HG03103 (cell line): ENCODE results near the gene METTL13.

ENCODE experiments used
- ATAC-seq: cut with Tn5 transposase; IDR thresholded peaks from one replicate; pipeline ENCODE4 v1.9.1; 2021; ENCODE audit warnings: low read depth; ENCODE audit not compliant: unreplicated experiment

The METTL13 gene

DNA sequence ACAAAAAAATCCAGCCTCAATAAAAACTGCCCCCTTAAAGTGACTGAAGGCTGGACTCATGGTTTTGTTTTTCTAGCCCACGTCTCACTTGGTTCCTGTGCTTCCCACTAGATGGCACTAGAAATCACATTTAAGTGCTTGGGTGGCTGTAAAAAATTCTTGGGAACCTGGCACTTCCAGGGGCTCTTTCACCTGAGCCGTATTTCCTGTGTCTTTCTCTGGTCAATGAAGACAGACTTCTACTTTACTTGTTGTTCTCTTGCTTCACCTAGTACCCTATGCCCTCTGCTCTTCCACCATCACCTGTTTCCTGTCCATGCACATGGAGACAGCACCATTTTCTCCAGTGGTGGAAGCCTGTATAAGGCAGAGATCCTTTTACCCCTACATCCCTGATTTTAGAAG lies 20.0 kb downstream of the METTL13 start:
- no peak for ATAC-seq

DNA sequence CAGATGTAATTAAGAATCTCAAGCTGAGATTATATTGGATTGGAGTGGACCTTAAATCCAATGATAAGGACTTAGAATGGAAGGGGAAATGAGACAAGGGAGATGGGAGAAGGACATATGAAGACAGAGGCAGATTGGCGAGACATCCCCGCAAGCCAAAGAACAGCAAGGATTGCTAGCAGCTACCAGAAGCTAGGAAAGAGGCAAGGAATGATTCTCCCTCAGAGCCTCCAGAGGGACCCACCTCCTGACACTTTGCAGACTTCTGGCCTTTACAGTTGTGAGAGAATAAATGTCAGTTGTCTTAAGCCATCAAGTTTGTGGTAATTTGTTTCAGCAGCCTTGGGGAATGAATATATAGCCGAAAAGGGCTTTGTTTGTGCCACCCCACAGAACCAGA lies 20.7 kb downstream of the METTL13 start:
- ATAC-seq: no peak

DNA sequence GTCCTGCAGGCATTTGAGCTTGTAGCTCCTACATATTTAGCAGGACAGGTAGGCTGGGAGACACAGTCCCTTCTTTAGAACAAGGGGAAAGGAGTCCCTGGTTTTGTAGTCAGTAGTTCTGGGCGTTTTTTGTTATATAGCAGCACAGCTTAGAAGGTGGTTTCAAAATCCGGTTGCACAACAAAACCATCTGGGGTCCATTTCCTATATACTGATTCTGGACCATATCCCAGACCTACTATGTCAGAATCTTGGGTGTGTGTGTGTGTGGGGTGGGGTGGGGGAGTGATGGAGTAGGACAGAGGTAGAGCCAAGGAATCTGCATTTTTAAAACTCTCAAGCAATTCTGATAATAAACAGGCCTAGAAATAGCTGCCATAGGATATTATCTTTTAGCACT lies 21.6 kb downstream of the METTL13 start:
- ATAC-seq: no peak

DNA sequence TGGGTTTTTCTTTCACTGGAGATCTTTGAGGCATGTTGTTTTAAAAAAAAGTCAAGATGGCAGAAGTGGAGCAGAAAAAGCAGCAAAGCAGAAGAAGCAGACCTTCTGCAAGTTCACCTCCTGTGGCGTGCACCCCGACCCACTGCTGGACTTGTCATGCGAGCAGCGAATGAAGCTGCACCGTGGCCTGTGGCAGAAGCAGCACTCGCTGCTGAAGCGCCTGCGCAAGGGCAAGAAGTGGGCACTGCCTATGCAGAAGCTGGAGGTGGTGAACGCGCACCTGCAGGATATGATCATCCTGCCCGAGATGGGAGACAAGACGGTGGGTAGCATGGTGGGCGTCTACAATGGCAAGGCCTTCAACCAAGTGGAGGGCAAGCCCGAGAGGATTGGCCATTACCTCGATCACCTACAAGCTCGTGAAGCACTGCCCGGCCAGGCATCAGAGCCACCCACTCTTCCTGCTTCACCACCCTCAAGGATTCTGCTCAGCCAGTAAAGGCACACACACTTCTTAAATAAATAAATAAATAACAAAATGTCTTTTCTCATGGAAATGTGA lies 22.1 kb downstream of the METTL13 start:
- no peak for ATAC-seq

DNA sequence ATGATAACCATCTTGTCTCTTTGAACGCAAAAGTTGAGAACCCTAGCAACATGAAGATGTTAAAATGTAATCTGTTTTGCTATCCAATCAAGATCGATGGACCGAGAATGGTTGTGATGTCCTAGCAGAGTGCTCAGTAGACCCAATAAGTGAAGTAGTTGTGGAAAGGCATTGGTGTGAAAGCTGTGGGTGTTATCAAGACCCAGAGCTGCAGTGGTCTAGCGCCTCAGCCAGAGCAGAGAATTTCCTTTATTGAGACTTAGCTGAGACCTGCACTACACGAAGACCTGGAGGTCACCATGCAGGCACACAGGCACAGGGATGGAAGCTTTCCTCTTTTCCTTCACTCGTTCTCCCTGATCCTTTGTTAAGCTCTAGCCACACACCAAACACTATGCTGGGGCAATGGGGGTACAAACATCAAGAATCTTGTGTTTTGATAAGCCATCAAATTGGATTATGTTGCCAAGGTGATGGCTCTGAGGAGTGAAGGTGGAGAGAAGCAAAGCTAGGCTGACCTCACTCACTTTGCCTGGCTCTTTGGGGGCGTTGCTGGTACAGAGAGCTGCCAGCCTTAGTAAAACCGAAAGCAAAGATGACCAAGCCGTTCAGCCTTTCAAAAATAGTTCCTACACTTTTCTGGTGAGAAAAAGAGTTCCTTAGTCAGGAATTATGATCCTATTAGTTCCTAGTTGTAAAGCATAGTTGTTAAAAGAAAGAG lies 24.1 kb downstream of the METTL13 start:
- ATAC-seq: peak; percentile 65

DNA sequence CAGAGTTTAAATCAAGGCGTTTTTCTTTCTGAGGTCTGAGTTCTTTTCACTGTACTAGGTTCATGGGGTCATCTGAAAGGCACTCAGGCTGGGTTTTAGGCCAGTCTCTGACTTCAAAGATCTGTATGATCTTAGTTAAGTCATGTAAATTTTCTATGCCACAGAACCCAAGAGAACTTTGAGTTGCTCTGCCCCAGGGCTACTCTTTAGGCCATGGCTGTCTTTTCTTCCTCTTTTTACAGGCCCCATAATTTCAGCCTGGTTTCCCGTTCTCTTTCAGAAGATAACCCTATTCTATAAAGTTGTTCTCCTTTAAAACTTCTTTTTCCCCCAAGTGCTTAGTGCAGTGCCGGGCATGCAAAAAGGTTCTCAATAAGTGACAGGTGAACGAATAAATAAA lies 26.1 kb downstream of the METTL13 start:
- no peak for ATAC-seq

DNA sequence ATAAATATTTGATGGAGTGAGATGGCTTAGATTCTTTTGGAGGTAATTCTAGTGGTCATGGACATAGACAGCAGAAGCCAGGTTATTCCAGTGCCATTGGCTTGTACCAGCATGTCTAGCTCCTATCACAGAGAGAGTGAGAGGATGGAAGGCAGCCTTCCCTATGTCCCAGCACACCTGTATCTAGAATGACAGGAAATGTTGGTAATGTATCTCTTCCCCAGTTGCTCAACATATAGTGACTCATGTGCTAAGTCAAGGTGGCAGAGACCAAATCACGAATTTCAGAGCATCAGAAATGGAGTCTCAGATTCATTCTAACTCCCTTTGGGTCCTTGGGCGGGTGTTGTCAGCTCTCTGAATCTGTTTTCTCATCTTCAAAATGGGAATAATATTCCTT lies 28.4 kb downstream of the METTL13 start:
- no peak for ATAC-seq

DNA sequence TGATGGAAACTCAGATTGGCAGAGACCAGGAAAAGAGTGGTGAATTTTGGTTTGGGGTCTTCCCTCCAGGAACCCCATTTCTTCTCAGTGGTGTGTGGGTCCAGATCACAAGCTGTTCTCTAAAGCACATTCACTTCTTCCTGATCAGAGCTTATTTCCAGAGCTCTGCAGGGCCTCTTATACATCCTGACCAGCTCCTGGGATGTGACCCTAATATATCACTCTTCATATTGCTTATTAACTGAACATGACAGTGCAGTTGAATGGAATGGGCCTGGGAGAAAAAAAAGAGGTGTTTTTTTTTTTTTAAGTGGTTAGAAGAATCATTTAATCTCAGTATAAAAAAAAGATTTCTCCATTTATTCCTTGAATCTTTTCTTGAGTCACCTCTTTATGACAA lies 30.2 kb downstream of the METTL13 start:
- no peak for ATAC-seq

DNA sequence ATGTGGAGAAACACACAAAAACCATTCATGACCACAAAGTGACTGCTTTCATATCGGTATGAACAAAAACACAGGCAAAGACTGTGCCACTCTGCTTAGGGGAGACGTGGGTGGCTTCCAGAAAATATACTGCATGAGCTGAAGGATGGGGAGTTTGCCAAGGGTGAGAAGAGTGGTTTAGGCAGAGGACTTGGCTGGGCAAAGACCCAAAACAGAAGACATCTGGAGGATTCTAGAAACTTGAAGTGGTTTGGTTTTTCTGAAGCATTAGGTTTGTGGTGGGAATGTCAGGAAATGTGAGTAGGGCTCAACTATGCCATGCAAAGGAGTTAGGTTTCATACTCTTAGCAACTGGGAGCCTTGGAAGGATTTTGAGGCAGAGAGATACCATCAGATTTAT lies 33.2 kb downstream of the METTL13 start:
- no peak for ATAC-seq

DNA sequence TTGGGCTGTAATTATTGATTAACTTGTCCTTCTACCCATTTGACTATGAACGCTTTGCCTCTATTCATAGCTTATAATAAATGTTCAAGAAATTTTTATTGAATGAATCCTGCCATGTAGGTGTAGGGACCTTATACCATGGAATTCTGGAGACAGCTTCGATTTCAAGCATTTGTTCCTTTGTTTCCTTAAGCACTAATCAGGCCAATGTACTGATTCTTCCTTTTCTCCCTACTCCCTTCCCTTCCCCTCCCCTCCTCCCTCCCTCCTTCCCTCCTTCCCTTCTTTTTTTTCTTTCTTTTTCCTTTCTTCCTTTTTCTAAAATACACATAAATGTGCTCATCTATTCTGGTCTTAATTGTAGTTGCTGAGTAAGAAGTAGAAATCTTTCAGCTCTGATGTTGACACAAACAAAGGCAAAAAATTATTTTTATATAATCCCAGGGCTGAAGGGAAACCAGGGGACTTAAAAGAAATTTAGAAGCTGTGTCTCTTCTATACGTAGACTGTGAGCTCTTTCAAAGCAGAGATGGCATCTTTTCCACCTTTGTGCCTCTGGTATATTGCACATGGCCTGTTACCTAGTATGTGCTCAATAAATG lies 34.9 kb downstream of the METTL13 start:
- no peak for ATAC-seq

DNA sequence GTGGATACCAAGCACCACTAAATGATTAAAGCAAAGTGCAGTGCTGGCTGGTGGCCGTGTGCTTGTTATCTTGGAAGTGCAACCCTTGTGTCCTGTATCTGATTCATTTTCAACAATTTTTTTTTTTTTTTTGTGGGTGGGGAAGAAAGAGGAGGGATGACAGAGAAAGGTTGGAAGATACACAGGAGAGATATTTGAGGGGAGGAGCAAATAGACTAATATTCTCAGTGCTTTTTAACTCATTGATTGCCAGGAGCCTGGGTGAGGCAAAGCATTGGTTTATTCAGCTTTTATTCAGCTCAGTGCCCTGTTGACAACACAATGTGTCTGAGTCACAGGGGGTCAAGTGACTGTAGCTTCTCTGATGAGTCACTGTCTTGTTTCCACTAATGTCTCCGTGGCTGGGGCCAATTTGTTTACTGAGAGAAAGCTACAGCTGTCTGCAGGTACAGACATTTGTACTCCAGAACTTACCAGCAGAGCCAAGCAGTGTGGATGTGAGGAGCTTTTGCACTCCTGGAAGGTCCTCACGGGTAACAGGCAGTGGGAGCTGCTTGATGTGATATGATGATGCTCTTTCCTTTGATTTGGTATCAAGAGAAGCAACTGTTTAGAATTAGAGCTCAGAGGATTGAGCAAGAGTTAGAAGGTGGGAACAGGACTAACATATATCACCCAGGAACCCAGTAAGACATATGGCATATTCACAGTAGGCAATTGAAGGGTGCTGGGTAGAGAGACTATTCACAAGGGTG lies 36.2 kb downstream of the METTL13 start:
- ATAC-seq: no peak

DNA sequence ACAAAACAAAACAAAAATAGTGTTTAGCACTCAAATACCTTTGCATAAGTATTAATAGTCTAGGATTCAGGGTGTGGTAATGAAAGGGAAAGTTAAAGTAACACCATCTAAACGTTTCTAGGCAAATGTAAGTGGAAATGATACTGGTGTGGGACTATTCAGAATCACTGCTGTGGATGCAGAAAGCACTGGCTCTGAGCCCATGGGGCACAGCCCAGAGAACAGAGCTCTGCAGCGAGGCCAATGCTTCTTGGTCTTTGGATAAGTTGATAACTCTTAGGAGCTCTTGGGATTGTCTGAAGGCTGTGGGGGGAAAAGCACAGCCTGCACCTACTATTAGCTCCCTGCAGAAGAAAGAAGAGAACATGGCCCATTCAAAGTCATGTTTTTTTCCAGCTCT lies 38.5 kb downstream of the METTL13 start:
- no peak for ATAC-seq

DNA sequence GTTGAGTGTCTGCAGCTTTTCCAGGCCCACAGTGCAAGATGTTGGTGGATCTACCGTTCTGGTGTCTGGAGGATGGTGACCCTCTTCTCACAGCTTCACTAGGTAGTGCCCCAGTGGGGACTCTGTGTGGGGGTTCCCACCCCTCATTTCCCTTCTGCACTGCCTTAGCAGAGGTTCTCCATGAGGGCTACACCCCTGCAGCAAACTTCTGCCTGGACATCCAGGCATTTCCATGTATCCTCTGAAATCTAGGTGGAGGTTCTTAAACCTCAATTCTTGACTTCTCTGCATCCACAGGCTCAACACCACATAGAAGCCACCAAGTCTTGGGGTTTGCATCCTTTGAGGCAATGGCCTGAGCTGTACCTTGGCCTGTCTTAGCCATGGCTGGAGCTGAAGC lies 45.5 kb downstream of the METTL13 start:
- no peak for ATAC-seq

DNA sequence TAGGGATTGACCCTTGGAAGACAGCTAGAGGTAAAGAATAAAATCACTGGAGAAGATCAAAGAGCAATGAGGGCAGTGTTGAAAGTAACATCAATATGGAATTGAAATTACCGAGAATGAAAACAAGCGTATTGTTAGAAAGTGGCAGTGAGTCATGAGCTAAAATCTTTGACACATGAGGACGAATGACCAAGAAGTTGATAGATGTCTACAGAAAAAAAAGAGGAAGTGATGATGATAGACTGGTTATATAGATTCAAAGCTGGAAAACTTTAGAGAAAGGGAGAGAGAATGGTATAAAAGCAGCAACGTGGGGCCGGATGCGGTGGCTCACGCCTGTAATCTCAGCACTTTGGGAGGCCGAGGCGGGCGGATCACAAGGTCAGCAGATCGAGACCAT lies 47.3 kb downstream of the METTL13 start:
- no peak for ATAC-seq

DNA sequence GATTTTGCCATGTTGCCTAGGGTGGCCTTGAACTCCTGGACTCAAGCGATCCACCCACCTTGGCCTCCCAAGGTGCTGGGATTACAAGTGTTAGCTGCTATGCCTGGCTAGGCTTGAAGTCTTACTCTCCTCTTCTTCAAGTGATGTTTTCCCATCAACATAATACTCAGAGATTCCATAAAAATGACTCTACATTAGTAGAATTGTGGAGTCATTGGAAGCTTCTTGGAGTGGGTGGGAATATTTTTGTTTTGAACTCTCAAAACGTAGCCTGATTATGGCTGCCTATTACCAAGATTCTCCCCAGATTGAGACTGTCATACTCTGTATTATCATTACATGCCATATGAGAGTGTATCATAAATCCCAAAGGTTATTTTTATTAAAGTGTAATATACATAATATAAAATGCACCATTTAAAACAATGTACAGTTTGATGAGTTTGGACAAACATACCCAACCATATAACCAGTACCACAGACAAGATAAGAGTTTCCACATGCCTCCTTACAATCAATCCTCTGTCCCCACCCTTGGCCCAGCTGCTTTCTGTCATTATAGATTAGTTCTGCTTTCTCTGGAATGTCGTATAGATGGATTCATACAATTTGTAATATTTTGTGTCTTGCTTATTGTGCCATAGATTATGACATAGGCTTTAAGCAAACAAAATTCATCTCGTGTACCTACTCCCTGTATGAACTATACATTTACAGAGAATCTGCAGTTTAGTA lies 51.8 kb downstream of the METTL13 start:
- ATAC-seq: no peak

DNA sequence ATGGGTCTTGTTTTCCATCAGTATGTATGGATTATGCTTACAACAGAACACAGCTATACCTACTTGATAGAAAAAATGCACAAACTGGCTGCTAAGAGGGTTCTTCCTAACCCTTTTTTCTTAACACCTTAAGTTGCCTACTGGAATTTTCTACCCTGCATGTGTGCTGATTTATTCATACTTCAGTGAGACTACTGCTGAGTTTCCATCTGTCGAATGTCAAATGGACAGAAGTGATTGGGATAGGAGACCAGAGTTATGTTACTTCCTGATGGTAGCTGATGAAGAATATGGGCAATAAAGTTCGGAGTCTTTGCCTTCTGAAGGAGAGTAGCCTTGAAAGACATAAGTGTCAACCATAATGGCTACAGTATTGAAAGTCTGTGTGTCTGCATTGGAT lies 53.4 kb downstream of the METTL13 start:
- no peak for ATAC-seq

DNA sequence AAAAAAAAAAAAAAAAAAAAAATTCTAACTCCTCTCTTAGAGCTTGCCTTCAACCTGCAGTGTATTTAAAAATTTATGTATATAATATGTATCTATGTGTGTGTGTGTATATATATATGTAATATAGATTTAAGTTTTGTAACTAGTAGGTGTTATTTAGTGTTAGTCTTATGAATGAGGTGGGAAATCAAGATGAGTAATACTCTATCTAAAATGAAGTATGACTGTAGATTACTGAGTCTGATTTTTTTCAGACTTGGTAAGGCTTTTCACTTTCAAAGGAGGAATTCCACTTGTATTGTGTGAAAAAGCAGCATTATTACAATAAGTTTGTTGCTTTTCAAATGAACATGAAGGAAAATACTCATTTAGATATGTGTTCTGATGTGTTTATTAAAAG lies 54.4 kb downstream of the METTL13 start:
- no peak for ATAC-seq

DNA sequence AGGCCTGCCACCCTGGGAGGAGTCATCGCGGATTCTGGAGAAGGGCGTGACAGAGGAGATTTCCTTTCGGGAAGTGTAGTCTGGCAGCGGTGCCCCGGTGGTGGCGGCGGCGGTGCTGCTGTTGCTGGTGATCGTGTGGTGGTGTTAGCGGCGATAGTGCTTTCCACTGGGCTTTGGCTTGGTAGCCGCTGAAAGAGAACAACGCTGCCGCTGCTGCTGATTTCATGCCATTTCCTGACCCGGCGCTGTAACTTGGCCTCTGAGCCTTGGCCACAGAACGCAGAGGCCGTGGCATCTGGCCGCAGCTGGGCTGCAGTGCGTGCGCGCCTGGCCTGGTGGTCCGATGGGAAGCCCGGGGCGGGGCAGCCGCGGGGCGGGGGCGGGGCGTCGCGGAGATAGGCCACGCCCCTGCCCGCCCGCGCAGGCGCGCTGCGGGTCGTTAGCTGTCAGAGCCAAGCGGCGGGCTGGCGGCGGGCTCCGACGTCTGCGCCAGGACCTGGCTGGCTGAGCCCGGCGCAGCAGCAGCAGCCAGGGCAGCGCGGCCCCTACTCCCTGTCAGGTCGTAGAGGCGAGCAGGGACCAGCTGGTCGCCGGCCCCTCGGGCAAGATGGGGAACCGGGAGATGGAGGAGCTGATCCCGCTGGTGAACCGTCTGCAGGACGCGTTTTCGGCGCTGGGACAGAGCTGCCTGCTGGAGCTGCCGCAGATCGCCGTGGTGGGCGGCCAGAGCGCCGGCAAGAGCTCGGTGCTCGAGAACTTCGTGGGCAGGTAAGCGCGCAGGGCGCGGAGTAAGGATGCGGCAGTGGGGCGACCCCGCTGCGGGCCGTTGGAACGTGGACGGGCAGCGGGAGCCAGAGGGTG lies 59.8 kb downstream of the METTL13 start, which contains the start of gene DNM3:
Gene DNM3 (plus strand): TSS at position 449 of the 861 bp plus-strand sequence. CDS start 159 bp downstream, at position 608.
- peak; percentile 84 for ATAC-seq

DNA sequence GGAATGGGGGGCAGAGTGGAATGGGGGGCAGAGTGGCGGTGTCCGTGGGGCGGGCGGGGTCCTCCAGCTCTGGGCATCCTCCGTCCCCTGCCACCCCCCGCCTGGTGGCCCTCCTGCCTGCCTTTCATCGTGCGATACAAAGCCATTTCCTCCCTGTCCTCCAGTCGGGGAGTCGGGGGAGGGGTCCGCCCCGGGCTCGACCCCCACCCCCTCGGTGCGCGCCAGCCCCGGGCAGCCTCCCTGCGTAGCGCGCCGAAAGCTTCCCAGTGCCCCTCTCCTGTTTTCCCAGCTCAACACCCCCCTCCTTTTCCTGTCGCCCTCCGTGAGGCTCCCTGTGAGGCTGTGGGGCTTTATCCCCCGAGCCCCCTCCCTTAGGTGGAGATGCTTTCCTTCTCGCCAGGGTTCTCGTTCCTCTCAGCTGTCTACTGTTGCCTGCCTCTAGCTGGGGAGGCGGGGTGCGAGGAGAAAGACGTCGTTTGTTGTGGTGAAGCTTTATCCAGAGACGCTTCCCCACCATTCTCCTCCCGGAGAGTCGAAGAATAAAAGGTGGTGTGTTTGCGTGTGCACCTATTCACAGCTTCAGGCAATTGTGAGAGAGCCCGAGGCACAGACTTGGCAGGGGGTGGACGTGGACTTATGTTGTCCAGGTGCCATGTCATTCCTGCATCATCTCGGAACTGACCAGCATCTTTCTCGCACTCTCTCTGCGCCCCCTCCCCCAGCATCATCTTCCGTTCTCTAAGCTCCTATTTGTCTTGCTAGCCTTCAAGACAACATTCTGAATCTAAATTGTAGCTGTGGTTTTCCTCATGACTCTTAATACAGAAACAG lies 60.7 kb downstream of the METTL13 start:
- no peak for ATAC-seq
